Kidney tubule cell (primary cell): ENCODE measurements around the gene EXTL2.
"Not testable (repeated sequence)": the region's sequence is repeated elsewhere in the genome, so short reads cannot be mapped to it uniquely, and the experiment has no call there.

Experiments used
- DNase-seq: peaks from one replicate; pipeline ENCODE4 v3.0.0-alpha.2; 2018; ENCODE audit warnings: low spot score

Gene EXTL2, protein sequence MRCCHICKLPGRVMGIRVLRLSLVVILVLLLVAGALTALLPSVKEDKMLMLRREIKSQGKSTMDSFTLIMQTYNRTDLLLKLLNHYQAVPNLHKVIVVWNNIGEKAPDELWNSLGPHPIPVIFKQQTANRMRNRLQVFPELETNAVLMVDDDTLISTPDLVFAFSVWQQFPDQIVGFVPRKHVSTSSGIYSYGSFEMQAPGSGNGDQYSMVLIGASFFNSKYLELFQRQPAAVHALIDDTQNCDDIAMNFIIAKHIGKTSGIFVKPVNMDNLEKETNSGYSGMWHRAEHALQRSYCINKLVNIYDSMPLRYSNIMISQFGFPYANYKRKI

DNA sequence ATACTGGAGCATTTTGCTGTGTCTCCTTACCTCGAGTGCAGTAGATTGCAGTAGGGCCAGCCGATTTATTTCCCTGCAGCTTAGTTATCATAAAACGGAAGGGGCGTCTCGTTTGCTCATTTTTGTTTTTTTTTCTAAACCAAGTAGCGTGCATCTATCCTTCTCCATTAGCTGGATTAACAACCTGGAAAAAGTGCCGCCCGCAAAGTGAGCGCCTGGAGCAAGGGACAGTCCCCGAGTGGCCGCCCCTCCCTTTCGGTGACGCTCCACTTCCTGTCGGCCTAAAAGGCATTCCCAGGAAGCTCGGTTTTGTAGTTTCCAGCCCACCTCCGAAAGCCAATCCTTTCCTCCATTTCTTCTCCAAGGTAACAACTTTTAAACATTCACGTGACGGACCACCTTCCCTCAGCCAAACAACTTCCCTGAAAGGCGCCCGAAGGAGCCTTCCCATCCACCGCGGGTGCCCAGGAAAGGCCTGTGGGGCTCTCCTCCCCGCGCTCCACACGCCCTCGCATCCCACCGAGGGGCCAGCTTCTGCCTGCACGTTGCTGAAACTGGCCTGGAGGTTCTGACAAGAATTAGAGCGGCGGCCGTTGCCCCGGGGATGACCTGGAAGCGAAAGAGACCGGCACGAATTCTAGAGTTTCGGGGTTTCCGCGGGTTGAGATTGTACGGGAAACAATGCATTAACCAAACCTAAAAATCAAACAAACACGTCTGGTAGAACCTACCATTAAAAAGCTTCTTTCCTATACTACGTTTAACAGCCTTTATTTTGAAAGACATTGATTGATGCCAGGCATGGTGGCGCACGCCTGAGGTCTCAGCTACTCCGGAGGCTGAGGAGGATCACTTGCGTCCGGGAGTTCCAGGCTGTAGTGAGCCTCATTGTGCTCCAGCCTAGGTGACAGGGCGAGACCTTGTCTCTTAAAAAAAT, at the start of gene EXTL2:
Gene EXTL2 (minus strand): TSS at position 240 of the 937 bp plus-strand sequence. CDS start 6,085 bp downstream, outside the sequence.
- peak; percentile 95 for DNase-seq

DNA sequence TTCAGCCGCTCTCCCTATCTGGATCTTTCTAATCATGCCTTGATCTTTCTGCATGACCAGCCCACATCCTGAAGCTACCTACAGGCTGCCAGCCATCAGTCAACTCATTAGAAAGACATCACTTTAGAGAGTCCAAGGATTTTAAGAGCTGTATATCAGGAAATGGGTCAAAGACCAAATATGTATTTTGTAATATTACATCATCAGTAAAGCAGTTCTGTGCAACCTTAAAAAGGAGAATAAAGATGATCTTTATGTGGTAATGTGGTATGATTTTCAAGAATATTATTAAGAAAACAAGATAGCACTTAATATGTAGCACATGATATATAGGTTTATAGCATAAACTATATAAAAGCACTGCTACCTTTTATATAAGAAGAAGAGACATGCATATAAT, 48.9 kb upstream of the EXTL2 start:
- DNase-seq = no peak

DNA sequence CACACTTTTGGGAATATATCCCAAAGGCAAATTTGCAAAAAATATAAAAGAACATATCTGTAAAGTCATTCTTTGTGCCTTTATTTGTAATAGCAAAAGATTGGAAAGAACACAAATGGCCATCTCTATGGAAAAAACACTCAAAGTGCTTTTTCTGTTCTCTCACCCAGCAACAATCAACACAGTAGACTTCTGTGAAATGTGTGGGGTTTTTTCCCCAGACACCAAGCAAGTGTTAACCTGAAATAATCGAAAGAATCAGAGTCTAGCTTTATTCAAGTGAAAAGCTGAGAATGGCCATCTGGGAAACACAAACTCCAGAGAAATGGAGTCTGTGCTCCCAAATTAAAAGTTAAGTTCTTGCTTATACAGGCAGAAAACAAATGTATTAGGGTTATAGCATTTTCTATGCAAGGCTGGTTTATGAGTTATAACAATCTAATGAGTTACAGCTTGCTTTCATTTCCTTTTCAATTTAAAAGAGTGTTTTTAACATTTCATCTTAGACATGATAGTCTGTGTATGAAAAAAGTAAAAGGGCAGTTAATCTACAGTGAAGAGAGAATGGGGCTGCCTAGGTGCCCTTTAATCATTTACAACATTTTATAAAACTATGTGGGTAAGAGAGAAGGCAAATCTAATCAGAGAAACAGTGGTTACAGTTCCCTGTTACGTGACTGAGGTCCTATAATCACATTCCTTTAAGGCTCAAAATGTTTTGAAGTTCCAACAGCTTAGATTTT, 47.8 kb upstream of the EXTL2 start:
- DNase-seq = no peak

DNA sequence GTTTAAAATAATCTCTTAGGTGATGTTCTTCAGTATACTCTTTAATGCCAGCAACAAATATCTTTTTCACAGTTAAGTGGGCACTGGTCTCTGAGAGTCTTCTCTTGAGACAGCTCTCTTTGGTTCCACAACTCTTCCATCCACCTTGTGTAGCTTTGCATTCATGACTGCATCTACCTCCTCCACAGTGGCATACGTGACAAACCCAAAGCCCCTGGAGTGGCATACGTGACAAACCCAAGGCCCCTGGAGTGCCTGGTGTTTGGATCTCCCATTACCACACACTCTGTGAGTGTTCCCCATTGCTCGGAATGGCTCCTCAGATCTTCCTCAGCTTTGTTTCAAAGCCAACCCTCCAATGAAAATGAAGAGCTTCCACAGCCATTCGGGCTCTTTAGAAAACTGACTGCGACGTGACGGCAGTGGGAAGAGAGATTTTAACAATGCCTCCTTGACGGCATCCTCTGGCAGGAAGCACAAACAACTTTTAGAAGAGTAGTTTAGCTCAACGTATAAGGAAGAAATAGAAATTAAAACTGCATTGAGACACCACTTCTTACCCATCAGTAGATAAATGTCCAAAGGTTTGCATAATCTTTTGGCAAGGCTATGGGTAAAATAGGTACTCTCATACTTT, 47.1 kb upstream of the EXTL2 start:
- no peak for DNase-seq

DNA sequence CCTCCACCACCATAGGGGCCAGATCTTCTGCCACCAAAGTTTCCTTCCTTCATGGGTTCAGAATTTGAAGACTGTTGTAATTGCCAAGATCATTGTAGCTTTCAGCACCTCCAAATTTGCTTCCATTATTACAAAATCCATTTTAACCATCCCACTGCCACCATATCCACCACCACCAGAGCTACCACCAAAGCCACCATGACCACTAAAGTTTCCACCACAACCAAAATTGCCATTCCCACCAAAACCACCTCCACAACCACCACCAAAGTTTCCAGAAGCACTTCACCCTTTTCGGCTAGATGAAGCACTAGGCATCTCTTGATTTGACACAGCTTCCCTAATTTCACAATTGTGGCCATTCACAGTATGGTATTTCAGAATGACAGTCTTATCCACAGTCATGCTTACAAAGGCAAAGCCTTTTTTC, 46.5 kb upstream of the EXTL2 start:
- DNase-seq = no peak

DNA sequence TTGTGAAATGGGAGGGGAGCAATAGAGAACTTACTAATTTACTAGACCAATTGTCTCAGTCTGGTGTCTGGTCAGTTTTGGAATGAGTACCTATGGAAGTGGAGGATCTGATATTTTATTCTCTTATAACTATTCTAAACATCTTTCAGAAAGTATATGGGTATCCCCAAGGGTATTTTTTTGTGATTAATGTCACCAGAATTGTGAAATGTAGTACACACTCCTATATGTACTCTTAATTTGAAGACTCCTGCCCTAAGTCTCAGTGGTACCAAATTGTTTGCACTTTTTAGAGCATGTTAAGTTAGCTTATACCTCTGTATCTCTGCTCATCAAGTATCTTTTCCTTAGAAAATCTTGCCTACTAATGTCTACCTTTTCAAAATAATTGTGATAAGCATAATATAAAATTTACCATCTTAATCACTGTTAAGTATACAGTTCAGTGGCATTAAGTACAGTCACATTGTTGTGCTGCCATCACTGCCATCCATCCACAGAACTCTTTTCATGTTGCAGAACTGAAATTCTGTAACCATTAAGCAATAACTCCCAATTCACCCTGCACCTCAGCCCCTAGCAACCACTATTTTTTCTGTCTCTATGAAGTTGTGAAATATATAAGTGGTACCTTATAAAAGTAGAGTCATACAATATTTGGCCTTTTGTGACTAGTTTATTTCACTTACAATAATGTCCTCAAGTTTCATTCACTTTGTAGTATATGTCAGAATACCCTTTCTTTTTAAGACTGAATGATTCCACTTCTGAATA, 41.7 kb upstream of the EXTL2 start:
- no peak for DNase-seq

DNA sequence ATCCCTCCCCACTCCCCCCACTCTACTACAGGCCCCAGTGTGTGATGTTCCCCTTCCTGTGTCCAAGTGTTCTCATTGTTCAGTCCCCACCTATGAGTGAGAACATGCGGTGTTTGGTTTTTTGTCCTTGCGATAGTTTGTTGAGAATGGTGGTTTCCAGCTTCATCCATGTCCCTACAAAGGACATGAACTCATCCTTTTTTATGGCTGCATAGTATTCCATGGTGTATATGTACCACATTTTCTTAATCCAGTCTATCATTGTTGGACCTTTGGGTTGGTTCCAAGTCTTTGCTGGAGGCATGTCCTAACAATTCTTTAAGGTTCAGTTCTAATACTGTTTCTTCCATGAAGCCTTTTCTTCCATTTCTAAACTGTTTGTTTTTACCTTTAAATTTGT, 38.9 kb upstream of the EXTL2 start:
- not testable (repeated sequence) for DNase-seq

DNA sequence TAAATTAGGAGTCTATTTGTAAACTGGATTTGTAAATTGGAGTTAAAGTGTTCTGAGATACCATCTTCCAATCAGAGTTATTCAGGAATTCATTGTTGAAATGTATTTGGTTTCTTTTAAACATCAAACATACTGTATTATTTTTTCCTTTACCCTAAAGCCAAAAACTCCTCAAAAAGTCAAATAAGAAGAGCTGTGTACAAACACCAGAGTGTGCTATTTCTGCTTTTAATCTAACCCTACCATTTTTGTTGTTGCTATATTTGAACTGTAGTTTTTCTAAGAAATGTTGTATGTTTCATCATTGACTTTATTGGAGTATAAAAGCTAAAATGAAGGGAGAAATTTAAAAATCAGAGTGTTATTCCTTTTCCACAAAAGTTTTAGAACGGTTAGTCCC, 37.1 kb upstream of the EXTL2 start:
- DNase-seq = no peak

DNA sequence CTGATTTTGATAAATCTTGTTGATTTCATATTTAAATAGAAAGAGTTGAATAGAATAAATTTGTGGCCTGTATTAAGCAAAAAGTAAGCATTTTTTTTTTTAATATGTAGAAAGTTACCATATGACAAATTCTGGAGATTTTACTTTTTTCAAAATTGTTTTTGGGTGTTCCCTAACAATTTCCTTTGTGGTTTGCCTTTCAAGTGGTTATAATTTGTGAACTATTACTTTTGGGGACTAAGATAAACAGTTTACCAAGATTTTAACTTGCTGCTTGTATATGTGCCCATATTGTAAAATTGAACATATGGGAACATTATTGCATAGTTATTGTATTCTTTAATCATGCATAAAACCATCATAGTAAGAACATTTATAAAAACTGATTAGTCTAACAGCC, 35.9 kb upstream of the EXTL2 start:
- no peak for DNase-seq

DNA sequence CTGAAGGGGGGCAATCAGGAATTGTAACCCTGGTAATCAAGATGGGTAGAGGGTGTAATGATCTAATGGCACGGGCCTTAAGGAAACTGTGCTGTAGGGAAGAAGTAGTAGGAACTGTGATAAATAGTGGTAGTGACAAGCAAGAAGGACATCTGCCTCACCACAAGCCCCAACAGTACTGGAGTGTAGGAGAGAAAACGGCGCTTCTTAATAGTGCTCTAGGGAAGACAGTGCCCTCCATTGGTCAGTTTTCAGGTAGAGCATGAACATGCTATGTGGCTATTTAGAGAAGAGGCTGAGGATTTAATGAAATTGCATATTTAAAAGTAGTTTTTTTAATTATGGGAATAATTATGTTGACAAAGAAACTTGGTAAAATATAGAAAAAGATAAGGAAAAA, 33.5 kb upstream of the EXTL2 start:
- DNase-seq = no peak

DNA sequence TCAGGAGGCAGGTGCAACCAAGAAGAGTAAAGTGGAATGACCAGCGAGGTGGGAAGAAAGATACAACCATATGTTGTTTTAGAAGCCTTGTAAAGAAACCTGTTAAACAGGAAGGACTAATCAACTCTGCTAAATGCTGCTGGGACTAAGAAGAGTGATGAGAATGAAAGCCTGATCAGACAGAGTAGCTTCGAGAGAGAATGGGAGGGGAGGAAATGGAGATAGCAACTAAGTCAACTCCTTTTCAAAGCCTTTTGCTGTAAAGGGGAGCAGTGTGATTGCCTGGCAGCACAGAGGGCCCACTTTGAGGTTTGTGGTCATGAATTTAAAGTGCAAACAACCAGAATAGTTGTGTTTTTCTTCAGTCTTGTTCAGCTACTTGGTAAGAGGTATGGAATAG, 32.6 kb upstream of the EXTL2 start:
- no peak for DNase-seq

DNA sequence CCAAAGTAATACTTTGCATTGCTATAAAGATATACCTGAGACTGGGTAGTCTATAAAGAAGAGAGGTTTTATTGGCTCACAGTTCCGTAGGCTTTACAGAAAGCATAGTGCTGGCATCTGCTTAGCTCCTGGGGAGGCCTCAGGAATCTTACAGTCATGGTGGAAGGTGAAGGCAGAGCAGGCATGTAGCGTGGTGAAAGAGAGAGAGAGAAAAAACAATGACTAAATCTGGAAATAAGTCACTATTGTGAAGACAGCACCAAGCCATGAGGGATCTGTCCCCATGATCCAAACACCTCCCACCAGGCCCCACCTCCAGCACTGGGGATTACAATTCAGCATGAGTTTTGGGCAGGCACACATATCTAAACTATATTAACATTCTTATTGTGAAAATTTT, 31.6 kb upstream of the EXTL2 start:
- DNase-seq = no peak

DNA sequence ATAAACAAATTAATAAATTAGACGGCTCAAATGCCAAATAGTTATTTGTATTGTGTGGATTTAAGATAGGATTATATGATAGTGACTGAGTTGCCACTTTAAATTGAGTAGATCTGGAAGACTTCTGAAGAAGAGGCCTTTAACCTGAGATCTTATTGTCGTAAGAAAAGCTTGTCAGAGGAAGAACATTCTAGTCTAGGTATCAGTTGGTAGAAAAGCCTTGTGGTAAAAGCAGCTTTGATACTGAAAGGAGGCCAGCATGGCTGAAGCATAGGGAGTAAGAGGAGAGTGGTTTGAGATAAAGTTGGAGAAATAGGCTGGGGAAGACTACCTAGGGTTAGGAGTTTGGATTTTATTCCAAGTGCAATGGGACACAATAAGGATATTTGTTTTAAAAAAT, 30.3 kb upstream of the EXTL2 start:
- DNase-seq = no peak

DNA sequence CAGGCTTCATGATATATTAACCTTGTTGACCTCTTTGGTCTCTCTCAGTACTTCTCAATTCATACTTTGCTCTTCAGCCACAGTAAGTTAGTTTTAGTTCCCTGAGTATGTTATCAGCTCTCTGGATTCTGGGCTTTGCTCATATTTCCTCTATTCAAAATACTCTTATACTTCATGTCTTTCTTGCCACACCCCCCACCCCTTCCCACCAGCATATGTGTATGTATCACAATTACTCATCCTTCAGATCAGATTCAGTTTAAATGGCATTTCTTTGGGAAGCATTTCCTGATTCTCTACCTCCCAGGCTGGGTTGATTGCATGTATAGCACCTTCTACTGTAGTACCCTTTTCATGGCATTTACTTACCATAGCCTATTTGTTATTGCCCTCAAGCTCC, 29.6 kb upstream of the EXTL2 start:
- peak; percentile 27 for DNase-seq

DNA sequence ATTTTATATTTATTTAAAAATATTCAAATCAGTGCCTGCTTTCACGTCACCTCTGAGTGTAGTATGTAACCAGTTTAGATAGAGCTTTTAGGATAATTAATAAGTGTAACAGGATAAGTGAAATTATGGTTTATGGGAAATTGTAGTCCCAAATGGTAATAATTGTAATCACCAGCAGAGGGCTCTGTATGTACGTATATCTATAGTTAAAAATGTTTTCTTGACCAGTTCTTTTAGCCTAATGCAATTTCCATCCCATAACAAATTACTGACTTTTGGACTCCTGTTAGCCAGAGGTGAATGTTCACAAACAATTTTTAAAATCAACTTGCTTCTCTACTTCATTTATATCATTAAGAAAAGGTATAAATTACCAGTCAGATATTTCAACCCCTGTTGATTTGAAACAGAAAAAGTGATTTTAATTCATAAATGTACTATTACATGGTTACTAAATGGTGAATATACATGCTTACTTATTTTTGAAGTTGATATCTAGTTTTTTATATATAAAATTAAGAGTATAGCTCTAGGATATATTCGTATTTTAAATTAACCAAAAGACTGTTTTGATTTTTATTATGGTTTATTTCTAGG, 26.6 kb upstream of the EXTL2 start:
- peak; percentile 56 for DNase-seq

DNA sequence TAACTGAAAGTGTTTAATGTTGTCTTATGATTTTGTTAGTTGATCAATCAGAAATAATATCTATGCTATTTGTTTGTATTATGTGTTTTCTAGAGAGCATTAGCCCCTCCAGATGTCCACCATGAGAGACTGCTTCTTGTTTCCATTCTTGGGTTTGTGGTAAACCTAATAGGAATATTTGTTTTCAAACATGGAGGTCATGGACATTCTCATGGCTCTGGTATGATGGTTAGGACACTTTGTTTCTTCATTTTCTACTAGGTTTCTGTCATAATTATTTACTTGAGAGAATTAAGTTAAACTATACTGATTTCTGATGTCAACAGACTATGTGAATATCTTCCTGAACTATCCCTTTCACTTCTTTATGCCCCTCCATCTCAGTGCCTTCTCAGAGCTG, 17.4 kb upstream of the EXTL2 start:
- DNase-seq = no peak

DNA sequence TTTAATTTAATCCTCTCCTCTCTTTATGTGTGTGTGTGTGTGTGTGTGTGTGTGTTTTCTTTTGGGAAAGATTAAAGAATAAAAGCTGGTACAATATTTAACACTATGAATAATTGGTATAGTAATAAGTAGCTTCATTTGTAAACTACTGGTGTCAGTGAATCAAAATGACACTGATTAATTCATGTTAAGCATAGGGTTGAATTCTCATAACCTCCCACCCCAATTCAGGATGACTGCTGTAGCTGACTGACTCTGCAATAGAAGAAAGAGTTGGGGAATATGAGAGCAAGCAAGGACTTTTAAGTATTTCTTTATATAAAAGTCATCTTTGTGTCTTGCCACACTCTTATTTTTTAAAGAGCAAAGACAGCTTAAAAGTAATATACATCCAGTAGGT, 14.4 kb upstream of the EXTL2 start:
- no peak for DNase-seq

DNA sequence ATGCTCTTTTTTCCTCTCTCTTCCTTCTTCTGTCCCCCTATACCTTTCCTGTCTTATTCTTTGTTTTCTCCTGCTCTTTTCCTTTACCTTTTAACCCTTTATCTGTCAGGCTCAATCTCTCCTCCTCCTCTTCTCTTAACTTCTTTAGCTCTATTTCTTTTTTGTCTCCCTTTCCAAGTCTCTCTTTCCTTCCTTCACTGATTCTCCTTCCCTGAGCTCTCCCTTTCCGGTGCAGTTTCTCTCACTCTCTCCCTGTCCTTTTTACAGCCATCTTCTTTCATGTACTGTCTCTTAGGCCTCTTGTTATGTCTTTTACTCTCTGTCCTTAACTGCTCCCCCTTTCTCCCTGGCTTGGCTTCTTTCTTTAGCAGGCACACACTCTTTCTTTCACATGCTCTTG, 13.2 kb upstream of the EXTL2 start:
- DNase-seq = no peak

DNA sequence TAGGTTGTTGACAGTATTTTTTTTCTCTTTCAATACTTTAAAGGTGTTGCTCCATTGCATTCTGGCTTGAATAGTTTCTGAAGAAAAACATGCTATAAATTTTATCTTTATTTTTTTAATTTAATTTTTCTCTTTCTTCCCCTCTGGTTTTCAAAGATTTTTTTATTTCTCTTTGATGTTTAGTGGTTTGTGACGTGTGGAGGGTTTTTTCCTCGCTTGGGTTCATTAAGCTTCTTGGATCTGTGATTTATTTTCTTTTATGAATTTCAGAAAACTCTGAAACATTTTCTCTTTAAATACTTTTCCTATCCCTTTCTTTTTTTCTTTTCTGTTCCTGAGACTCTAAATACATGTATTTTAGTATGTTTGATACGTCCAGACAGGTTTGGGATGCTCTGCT, 10.5 kb upstream of the EXTL2 start:
- DNase-seq = no peak

DNA sequence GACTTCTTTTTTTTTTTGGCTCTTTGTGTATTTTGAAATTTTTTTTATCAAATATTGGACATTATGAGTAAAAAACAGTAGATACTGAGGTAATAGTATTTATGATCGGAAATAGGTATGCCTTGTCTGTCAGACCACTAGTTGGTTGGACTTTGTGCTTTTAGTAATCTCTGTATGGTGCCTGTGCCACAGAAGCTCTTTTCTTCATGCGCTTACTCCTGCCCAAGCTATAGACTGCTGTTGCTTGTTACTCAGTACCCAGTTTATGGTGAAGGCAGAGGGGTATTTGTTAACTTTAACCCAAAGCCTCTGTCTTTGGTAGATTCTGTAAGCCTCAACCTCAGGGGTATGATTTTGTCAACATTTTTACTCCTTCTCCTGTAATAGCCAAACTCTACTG, 9.9 kb upstream of the EXTL2 start:
- DNase-seq = no peak

DNA sequence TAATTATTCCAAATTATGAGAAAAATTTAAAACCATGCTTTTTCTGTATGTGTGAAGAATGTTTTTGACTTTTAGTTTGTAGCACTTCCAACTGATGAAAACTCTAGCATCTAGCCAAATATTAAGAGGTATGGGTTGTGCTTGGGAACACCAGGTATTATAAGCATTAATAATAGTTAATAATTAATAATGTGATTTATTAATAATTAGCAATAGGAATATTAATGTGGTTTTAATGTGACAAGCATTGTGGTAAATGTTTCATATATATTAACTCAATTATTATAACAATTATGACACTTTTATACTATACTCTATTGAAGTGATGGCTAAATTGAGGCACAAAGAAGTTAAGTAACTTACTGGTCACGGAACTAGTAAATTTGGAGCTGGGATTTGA, 9.1 kb upstream of the EXTL2 start:
- DNase-seq = no peak
